ENCODE results near the gene RANBP17. TPM values are rescaled to one million over a fixed set of nuclear protein-coding genes. Genes with fewer than 3 reads are reported as not detected.

RANBP17 gene
- total RNA-seq, 1 donor from 2014 or later: 12.3 TPM

- no peaks in the 10 kb centered on the region for H3K9me3 ChIP-seq
- TF ChIP-seq CTCF (IDR thresholded peaks at IDR 0.05): no peak
- no peaks in the 10 kb centered on the region for H3K4me1 ChIP-seq
- DNase-seq: no peak
- H3K36me3 ChIP-seq: no peaks in the 10 kb centered on the region
- H3K27me3 ChIP-seq (ENCODE audit: low read depth): no peaks in the 10 kb centered on the region
- intact Hi-C loops (cut with DNase I): no loop called here
- no peak for ATAC-seq
- H3K27ac ChIP-seq: no peak overlapping the region
- no peak overlapping the region for H3K4me3 ChIP-seq
Observed at GRCh38 chr5:171271798-171272197, 410.0 kb downstream of the RANBP17 start.

DNA sequence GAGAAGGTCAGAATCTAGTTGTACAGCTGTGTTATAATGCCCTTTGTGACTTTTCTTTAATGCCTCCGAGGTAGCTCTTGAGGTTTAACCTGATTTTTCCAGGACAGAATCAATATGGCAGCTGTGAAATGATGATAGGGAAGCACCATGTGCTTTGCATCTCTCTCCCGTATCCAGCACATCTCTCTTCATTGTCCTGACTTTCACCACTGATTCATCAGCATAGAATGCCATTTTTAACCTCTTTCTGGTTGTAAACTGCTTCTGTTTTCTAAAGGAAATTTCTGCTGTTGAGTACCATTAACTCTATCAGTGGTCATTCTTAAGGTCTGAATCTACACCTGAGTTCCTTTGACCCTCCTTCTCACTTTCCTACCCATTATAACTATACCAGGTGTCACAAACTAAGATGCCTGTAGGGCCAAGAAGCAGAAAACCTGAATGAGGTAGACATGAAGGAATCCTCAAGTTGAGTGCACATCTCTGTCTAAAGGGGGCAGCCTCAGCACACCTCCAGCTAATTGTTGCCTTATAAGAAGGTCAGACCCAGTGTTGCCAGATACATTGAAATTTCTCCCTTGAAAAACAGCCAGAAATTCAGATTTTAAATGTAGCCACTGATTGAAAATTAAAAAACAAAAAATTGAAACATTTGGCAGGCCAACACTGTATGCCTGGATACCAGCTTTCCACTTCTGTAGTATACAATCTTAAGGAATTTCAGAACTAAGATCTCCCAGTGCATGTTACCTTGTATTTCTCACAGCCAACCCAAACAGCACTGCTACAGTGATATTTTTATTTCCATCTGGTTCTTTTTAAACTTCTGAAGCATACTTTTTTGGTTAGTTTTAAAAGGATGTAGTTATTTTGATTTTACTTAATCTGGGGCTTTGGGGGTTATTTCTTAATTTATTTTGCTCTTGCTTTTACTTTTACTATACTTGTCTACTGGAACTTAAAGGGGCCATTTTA lies 411.5 kb downstream of the RANBP17 start:
- Histone ChIP-seq H3K27ac (no peak overlapping the region), H3K9me3 (no peaks in the 10 kb centered on the region), H3K4me3 (no peak overlapping the region), H3K4me1 (no peaks in the 10 kb centered on the region), H3K36me3 (no peaks in the 10 kb centered on the region), H3K27me3 (ENCODE audit: low read depth) (no peaks in the 10 kb centered on the region)
- DNase-seq: no peak
- intact Hi-C loops (cut with DNase I): no loop called here
- ATAC-seq: no peak
- no peak for TF ChIP-seq CTCF (IDR thresholded peaks at IDR 0.05)

GRCh38 chr5:171275841-171276544 lies 414.2 kb downstream of the RANBP17 start:
- Histone ChIP-seq H3K27ac (no peak overlapping the region), H3K9me3 (no peaks in the 10 kb centered on the region), H3K4me1 (no peaks in the 10 kb centered on the region), H3K36me3 (no peaks in the 10 kb centered on the region), H3K4me3 (no peak overlapping the region), H3K27me3 (ENCODE audit: low read depth) (no peaks in the 10 kb centered on the region)
- ATAC-seq: no peak
- intact Hi-C loops (cut with DNase I): no loop called here
- no peak for DNase-seq
- no peak for TF ChIP-seq CTCF (IDR thresholded peaks at IDR 0.05)

DNA sequence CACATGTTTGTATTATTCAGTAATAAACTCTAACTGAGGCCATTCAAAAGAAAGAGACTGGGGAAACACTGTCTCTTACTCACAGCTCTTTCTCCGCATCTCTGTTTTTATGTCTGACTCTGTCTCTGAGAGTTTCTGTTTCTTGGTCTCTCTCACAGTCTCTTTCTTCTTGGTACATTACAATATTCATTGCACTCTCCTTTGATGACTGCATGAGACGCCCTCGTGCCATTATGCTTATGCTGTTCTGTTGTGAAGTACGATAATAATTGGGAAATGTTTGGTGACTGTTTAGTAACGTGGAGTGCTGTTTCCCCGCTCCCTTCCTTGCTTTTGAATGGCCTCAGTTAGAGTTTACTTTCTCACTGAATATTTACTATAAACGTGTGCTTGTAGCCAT lies 421.9 kb downstream of the RANBP17 start:
- intact Hi-C loops (cut with DNase I): no loop called here
- Histone ChIP-seq H3K27me3 (ENCODE audit: low read depth) (no peaks in the 10 kb centered on the region), H3K36me3 (no peaks in the 10 kb centered on the region), H3K4me1 (no peaks in the 10 kb centered on the region), H3K4me3 (no peak overlapping the region), H3K27ac (no peak overlapping the region), H3K9me3 (no peaks in the 10 kb centered on the region)
- DNase-seq: no peak
- ATAC-seq: no peak
- no peak for TF ChIP-seq CTCF (IDR thresholded peaks at IDR 0.05)

- H3K9me3 ChIP-seq: no peaks in the 10 kb centered on the region
- TF ChIP-seq CTCF (IDR thresholded peaks at IDR 0.05): no peak
- H3K36me3 ChIP-seq: no peaks in the 10 kb centered on the region
- no peak overlapping the region for H3K27ac ChIP-seq
- ATAC-seq: no peak
- H3K4me1 ChIP-seq: no peaks in the 10 kb centered on the region
- DNase-seq: no peak
- intact Hi-C loops (cut with DNase I): no loop called here
- no peak overlapping the region for H3K4me3 ChIP-seq
- no peaks in the 10 kb centered on the region for H3K27me3 ChIP-seq (ENCODE audit: low read depth)
Observed at GRCh38 chr5:171285465-171285864, 423.6 kb downstream of the RANBP17 start.

Data from lower lobe of right lung (tissue), 2 donors.